HPDE6-E6E7 (cell line): Measurements from ENCODE around the gene GALNT4.

ENCODE experiments used
- DNase-seq: peaks from one replicate; pipeline ENCODE4 v3.0.0; 2011; ENCODE audit warnings: missing footprints; ENCODE audit errors: extremely low spot score

Gene GALNT4

DNA sequence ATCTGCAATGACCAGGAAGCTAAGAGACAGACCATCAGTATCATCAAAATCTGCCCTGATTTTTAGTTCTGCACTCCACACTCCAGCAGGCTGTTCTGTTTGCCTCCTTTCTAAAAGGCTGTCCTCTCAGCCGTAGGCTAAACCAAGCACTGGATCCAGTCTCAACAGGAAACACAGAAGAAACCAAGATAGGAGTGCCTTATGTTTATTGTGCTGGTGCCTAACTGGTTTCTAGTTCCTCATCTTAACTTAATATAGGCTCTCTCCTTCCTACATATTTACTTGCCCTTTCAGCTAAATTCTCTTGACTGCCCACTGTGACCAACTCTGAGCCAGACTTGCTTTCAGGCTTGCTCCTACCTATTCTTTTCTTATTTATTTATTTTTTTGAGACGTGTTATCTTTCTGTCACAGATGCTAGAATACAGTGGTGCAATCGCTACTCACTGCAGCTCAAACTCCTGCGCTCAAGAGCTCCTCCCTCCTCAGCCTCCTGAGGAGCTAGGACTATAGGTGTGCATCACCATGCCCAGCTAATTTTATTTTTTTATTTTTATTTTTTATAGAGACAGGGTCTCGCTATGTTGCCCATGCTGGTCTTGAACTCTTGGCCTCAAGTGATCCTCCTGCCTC lies 30.8 kb downstream of the GALNT4 start:
- DNase-seq = no peak

GRCh38 chr12:89492883-89493282 lies 31.7 kb downstream of the GALNT4 start:
- no peak for DNase-seq

DNA sequence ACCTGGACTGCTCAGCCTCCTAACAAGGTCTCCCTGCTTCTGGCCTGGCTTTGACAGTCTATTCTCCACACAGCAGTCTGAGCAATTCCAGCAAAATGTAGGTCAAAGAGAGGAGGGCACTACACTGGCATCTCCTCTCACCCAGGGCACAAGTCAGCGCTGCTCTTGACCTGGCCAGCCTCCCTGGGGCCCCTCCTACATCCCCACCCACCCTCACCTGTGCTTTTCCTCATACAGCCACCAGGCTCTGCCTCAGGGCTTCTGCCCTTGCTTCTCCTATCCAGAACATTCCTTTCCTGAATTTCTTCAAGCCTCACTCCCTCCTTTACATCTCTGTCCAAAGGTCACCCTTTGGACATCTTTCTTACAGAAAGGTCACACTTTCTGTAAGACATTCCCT lies 33.7 kb downstream of the GALNT4 start:
- DNase-seq = no peak

DNA sequence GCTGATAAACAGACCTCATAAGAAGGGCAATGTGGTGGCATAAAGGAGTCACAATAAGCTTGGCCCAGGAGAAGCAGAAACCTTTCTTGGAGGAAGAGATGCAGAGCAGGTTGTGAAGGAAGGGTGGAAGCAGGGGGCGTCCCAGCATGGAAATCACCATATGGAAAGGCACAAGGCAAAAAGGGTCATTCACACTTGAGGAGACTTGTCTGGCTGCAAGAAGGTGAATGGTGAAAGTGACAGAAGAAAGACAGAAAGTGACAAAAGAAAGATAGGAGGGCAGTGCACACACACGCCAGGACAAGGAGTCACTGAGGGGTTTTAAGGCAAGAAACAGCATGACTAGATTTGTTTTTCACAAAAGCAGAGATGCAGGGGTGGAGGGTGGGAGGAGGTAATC lies 38.3 kb downstream of the GALNT4 start:
- no peak for DNase-seq

DNA sequence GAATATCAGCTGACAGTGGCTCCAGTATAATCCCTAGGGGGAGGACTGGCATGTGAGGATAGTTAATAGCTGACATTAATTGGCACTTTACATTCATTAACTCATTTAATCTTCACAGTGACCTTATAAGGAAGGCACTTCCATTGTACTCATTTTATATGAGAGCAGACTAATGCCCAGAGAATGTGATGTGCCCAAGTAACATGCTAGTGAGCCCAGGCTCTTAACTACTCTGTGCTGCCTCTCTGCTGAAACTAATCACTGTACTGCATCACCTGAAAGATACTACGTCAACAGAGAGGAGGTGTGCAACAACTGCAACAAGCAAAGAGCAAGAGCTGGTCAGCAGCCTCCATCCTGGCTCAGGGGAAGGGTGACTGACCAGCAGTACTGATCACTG lies 40.1 kb downstream of the GALNT4 start:
- DNase-seq = no peak

- DNase-seq = no peak
Observed at GRCh38 chr12:89481213-89481914, 43.2 kb downstream of the GALNT4 start.

DNA sequence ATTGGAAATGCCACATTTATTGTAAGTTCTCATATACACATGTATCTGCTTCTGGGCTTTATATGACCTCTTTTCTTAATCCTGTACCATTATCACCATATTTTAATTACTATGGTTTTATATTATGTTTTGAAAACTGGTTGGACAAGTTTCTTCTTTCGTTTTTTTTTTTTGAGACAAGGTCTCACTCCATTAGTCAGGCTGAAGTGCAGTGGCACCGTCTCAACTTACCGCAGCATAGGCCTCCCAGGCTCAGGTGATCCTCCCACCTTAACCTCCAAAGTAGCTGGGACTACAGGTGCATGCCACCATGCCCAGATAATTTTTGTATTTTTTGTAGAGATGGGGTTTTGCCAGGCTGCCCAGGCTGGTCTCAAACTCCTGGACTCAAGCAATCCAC lies 44.6 kb downstream of the GALNT4 start:
- DNase-seq = no peak

DNA sequence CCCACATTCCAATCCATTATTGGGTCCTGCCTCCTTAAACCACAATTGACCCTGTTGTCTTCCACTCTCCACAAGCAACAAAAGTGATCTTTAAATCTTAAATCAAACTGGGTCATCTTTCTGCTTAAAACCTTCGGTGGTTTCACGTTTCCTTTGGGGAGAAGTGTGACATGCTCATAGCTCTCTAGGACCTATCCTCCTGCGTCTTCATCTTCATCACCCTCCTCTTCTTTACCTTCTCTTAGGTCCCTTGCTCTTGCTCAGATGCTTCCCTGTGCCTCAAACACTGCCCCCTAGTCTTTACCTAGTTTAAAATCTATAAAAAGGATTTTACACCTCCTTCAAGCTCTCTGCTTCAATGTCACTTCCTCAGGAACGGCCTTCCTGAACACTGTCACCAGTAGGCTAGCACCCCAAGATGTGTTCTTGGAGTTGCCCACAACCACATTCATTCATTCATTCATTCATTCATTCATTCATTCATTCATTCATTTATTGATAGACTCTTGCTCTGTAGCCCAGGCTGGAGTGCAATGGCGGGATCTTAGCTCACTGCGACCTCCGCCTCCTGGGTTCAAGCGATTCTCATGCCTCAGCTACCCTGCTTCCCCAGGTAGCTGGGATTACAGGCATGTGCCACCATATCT lies 46.8 kb downstream of the GALNT4 start:
- no peak for DNase-seq

DNA sequence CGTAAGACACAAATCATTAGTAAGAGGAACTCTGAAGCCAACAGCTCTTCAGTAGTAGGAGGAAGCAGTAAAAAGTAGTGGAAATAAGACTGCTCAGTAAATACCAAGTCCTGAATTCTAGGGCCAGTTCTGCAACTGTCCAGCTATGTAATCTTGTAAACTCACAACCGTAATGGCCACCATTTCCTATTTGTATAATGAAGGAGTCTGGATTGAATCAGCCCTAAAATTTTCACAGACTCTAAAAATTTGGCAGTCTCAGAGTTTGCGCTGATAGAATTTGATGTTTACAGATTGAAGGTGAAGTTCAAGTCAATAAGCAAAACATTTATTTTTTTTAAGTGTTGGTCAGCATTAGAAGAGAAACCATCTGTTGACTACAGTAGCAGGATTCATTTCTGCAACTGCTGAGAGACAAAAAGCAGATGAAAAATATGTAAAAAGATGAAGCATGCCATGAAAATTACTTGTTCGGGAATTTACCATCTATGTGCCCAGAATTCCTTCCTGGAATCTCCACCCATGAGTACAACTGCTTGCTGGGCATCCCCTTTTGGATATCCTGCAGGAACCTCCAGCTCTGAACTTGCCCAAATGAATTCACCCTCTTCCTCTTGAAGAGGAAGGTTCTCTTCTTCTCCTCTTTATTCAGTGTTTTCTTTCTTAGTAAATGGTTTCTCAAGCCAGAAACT lies 47.5 kb downstream of the GALNT4 start:
- DNase-seq = no peak

DNA sequence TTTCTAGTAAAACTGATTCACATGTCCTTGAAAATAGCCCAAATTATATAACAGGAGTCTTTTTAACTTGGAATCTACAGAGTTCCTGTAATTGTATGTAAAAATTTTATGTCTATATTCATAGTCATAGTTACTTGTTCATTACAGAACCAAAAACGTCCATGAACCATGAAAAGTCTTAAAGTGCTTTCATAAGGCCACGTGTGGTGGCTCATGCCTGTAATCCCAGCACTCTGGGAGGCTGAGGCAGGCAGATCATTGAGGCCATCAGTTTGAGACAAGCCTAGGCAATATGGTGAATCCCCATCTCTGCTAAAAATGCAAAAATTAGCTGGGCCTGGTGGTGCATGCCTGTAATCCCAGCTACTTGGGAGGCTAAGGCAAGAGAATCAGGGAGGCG lies 48.4 kb downstream of the GALNT4 start:
- DNase-seq = no peak

- DNase-seq = no peak
Observed at GRCh38 chr12:89475203-89475990, 49.2 kb downstream of the GALNT4 start.

DNA sequence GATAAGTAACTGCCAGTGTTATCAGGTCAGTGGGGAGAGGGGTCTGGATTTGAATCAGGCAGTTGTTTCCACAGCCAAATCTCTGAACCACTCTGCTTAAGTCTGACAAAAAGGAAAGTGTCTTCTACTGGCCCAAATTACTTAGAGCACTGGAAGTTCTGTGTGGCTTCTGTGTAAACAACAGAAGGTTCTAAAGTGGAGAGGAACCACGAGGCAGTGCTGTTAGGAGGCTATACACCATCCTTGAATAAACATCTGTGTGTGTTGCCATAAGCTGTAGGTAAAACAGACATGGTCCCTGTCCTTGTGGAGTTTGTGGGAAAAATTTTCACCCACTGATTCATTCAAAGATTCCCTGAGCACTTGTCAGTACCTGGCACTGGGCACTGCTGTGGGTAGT lies 50.0 kb downstream of the GALNT4 start:
- no peak for DNase-seq
